Measurements from ENCODE around the gene PLN. TPM values are rescaled to one million over a fixed set of nuclear protein-coding genes. Genes with fewer than 3 reads are reported as not detected.

Gene PLN
- total RNA-seq, 1 donor from 2014 or later = not detected

DNA sequence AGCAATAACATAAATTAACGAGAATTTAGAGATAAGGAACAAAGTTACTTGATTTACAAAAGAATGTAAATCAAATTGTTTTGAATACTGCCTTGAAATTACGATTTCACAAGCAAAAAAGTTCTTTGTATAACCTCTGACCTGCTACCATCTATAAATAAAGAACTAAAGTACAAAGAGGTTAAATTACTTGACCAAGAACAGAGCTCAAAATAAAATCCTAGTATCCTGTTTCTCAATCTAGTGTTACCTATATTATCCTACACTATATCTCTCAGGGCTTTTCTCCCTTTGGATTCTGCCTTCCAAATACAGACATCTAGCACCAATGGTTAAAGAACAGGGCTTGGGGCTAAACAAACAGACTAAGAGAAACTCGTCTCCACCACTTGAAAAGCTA, 43.8 kb downstream of the PLN start:
- peaks cover 3% of the 10 kb centered on the region for H3K9me3 Mint-ChIP-seq (ENCODE audit: unreplicated experiment)
- H3K4me3 Mint-ChIP-seq (ENCODE audit: unreplicated experiment) = no peak overlapping the region
- H3K27ac Mint-ChIP-seq (ENCODE audit: unreplicated experiment) = no peak overlapping the region
- H3K4me1 Mint-ChIP-seq (ENCODE audit: unreplicated experiment) = peaks cover 7% of the 10 kb centered on the region
- no peak for TF ChIP-seq CTCF (IDR thresholded peaks at IDR 0.05)
- H3K27me3 Mint-ChIP-seq (ENCODE audit: unreplicated experiment) = no peaks in the 10 kb centered on the region
- H3K36me3 Mint-ChIP-seq (ENCODE audit: unreplicated experiment) = peaks cover 1% of the 10 kb centered on the region
- no peak for DNase-seq (ENCODE audit: extremely low spot score, unreplicated experiment)

DNA sequence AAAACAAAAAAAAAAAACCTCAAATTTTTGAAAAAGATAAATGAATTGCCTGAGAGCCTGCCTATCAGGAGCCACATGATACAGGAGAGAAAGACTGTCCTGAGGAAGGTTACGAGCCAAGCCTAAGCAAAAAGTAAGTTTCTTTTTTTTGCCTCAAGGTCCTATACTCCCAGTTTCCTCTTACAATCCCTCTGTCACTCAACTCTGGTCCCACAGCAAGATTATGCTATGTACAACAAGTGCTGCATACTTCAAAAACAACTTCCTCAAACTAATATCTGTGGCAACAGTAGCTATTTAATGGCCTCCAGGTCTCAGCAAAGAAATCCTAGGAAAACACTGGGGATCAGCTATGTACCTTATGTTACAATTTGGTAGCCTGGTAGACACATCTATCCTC, 46.8 kb downstream of the PLN start:
- Mint-ChIP-seq H3K4me3 (ENCODE audit: unreplicated experiment) (no peak overlapping the region), H3K9me3 (ENCODE audit: unreplicated experiment) (peaks cover 6% of the 10 kb centered on the region), H3K4me1 (ENCODE audit: unreplicated experiment) (peaks cover 9% of the 10 kb centered on the region), H3K36me3 (ENCODE audit: unreplicated experiment) (peaks cover 1% of the 10 kb centered on the region), H3K27me3 (ENCODE audit: unreplicated experiment) (no peaks in the 10 kb centered on the region), H3K27ac (ENCODE audit: unreplicated experiment) (no peak overlapping the region)
- DNase-seq (ENCODE audit: extremely low spot score, unreplicated experiment) = no peak
- TF ChIP-seq CTCF (IDR thresholded peaks at IDR 0.05) = no peak

- Mint-ChIP-seq H3K27me3 (ENCODE audit: unreplicated experiment) (no peaks in the 10 kb centered on the region), H3K27ac (ENCODE audit: unreplicated experiment) (no peak overlapping the region), H3K9me3 (ENCODE audit: unreplicated experiment) (peaks cover 6% of the 10 kb centered on the region), H3K4me3 (ENCODE audit: unreplicated experiment) (no peak overlapping the region), H3K4me1 (ENCODE audit: unreplicated experiment) (peaks cover 7% of the 10 kb centered on the region), H3K36me3 (ENCODE audit: unreplicated experiment) (no peaks in the 10 kb centered on the region)
- no peak for TF ChIP-seq CTCF (IDR thresholded peaks at IDR 0.05)
- no peak for DNase-seq (ENCODE audit: extremely low spot score, unreplicated experiment)
Observed at GRCh38 chr6:118596774-118597320, 48.8 kb downstream of the PLN start.

DNA sequence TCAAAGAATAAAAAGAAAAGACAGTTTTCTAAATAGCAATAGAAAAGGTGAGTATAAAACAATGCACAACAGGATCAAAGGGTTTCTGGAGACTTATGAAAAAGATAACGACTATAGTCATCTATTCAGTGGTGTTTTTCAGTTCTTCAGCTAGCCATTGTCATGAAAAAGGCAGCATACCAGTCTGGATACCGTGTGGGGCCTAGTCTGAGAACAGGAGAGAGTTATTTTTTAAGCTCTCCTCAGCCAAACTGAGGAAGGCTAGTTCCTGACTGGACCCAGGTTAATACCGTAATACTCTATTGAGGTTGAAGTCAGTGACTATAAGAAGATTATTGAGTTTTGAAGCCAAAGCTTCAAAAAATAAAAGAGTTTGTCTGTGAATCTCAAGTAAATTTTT, 49.5 kb downstream of the PLN start:
- no peak for TF ChIP-seq CTCF (IDR thresholded peaks at IDR 0.05)
- Mint-ChIP-seq H3K4me3 (ENCODE audit: unreplicated experiment) (no peak overlapping the region), H3K4me1 (ENCODE audit: unreplicated experiment) (peaks cover 4% of the 10 kb centered on the region), H3K36me3 (ENCODE audit: unreplicated experiment) (no peaks in the 10 kb centered on the region), H3K9me3 (ENCODE audit: unreplicated experiment) (peaks cover 6% of the 10 kb centered on the region), H3K27me3 (ENCODE audit: unreplicated experiment) (no peaks in the 10 kb centered on the region), H3K27ac (ENCODE audit: unreplicated experiment) (no peak overlapping the region)
- no peak for DNase-seq (ENCODE audit: extremely low spot score, unreplicated experiment)

- Mint-ChIP-seq H3K27ac (ENCODE audit: unreplicated experiment) (no peak overlapping the region), H3K36me3 (ENCODE audit: unreplicated experiment) (peaks cover under 1% of the 10 kb centered on the region), H3K4me1 (ENCODE audit: unreplicated experiment) (peaks cover 4% of the 10 kb centered on the region), H3K4me3 (ENCODE audit: unreplicated experiment) (no peak overlapping the region), H3K9me3 (ENCODE audit: unreplicated experiment) (peaks cover 6% of the 10 kb centered on the region), H3K27me3 (ENCODE audit: unreplicated experiment) (no peaks in the 10 kb centered on the region)
- no peak for DNase-seq (ENCODE audit: extremely low spot score, unreplicated experiment)
- no peak for TF ChIP-seq CTCF (IDR thresholded peaks at IDR 0.05)
Observed at GRCh38 chr6:118598324-118598723, 50.2 kb downstream of the PLN start.

Measured in osteocyte (in vitro differentiated cells).